Fibroblast of lung (primary cell): Measurements from ENCODE around the gene MAP3K4.

ENCODE experiments used
- EZH2 ChIP-seq: IDR thresholded peaks from 2 replicates; pipeline ENCODE4 v1.5.1; 2012; ENCODE audit warnings: low read length, control low read depth, mild to moderate bottlenecking; ENCODE audit errors: missing control alignments
- TF ChIP-seq, protein P1 (sequence below), 2 donors: IDR thresholded peaks in 1 of 2; conservative IDR thresholded peaks in 1 of 2; 1 replicate in 1 of 2; 2 replicates in 1 of 2; pipeline ENCODE4 v1.5.1; 2011 to 2012; ENCODE audit warnings: low read length in 2 of 2, control low read depth in 1 of 2, inconsistent platforms in 1 of 2, low read depth in 1 of 2, mild to moderate bottlenecking in 1 of 2

GRCh38 chr6:161010418-161010817, 18.8 kb downstream of the MAP3K4 start:
- TF ChIP-seq, protein P1, sequence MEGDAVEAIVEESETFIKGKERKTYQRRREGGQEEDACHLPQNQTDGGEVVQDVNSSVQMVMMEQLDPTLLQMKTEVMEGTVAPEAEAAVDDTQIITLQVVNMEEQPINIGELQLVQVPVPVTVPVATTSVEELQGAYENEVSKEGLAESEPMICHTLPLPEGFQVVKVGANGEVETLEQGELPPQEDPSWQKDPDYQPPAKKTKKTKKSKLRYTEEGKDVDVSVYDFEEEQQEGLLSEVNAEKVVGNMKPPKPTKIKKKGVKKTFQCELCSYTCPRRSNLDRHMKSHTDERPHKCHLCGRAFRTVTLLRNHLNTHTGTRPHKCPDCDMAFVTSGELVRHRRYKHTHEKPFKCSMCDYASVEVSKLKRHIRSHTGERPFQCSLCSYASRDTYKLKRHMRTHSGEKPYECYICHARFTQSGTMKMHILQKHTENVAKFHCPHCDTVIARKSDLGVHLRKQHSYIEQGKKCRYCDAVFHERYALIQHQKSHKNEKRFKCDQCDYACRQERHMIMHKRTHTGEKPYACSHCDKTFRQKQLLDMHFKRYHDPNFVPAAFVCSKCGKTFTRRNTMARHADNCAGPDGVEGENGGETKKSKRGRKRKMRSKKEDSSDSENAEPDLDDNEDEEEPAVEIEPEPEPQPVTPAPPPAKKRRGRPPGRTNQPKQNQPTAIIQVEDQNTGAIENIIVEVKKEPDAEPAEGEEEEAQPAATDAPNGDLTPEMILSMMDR (conservative IDR thresholded peaks at IDR 0.05 in 1 of 2, IDR thresholded peaks at IDR 0.05 in 1 of 2; ENCODE audit: low read depth in 1 of 2, low read length in 2 of 2): no peak
- no peak for TF ChIP-seq EZH2
